MM.1S (cell line): Measurements from ENCODE around the gene HMCES.

Source experiments
- CTCF ChIP-seq: fragments of 300-600 bp; sonication (generic); IDR thresholded peaks from 2 replicates; pipeline ENCODE4 v1.5.1; 2016; ENCODE audit warnings: antibody characterized with exemption, low read length, mixed read lengths
- EZH2 ChIP-seq: fragments of 300-600 bp; sonication (generic); optimal IDR thresholded peaks from 2 replicates; pipeline ENCODE3; 2017; ENCODE audit warnings: low read depth, mild to moderate bottlenecking, antibody characterized with exemption, low read length, mixed read lengths
- EZH2phosphoT487 ChIP-seq: fragments of 300-600 bp; sonication (generic); IDR thresholded peaks from 2 replicates; pipeline ENCODE4 v1.6.1; 2018; ENCODE audit warnings: antibody characterized with exemption, low read length

- TF ChIP-seq CTCF = no peak
- no peak for TF ChIP-seq EZH2
- TF ChIP-seq EZH2phosphoT487 = no peak
Observed at GRCh38 chr3:129326595-129326994, 47.9 kb downstream of the HMCES start.
